HepG2 (cell line): Measurements from ENCODE around the gene SNAPC4. TPM values are rescaled to one million over a fixed set of nuclear protein-coding genes. Genes with fewer than 3 reads are reported as not detected.

Experiments
- ATAC-seq: fragments of 200-7000 bp; cut with Tn5 transposase; 3 replicates; pipeline ENCODE4 v1.9.1; 2020; ENCODE audit warnings: mild to moderate bottlenecking, moderate library complexity
- BruUV-seq: library from RNA; stranded (reverse); fragments of 400-500 nt; replicated peaks from 2 replicates; lab custom pipeline; 2021; lab: Mats Ljungman, UMichigan
- CTCF ChIA-PET: fragments of 300-600 bp; formaldehyde crosslinking; extraction: SDS; loops from one replicate; lab custom pipeline; 2021; ENCODE audit warnings: low total read pairs, inconsistent platforms, low intra/inter-chr PET ratio; lab: Yijun Ruan, JAX
- POLR2A ChIA-PET: fragments of 350-600 bp; sonication (Branson Sonifier 250); formaldehyde crosslinking; loops from one replicate; lab custom pipeline; 2020; ENCODE audit warnings: antibody characterized with exemption, inconsistent platforms; lab: Yijun Ruan, JAX
- DNase-seq: peaks from one replicate; pipeline ENCODE4 v3.0.0-alpha.2; 2015; ENCODE audit warnings: low spot score
- FAIRE-seq: peaks from 3 replicates; lab custom pipeline; 2011; peaks lifted over from hg19 to GRCh38; lab: Jason Lieb, UNC
- H2AFZ ChIP-seq: one replicate; pipeline ENCODE4 v1.6.1; 2011; ENCODE audit warnings: low read length, inconsistent platforms
- H3K27ac ChIP-seq: fragments of 300-600 bp; 3 replicates; pipeline ENCODE4 v1.8.0; 2011; ENCODE audit warnings: mixed run types, mild to moderate bottlenecking, mixed read lengths, low read length, inconsistent platforms; ENCODE audit not compliant: insufficient read depth; ENCODE audit errors: extremely low read length
- H3K27me3 ChIP-seq, 2 experiments: fragments of 200-600 bp in 1 of 2; 2 replicates in 1 of 2; 3 replicates in 1 of 2; pipeline versions ENCODE4 v1.6.0 to v1.8.0; 2011; ENCODE audit warnings: low read length in 2 of 2, mild to moderate bottlenecking in 2 of 2, moderate library complexity in 2 of 2, inconsistent platforms in 1 of 2; ENCODE audit not compliant: insufficient read depth in 2 of 2, control insufficient read depth in 1 of 2
- H3K36me3 ChIP-seq, 2 experiments: fragments of 200-600 bp in 1 of 2; replicated peaks in 1 of 2; 2 replicates in 1 of 2; 3 replicates in 1 of 2; pipeline versions ENCODE4 v1.5.1 to v1.8.0; 2011; ENCODE audit warnings: low read length in 2 of 2, inconsistent platforms in 1 of 2; ENCODE audit not compliant: insufficient read depth in 2 of 2, control insufficient read depth in 1 of 2
- H3K4me1 ChIP-seq: 2 replicates; pipeline ENCODE4 v1.5.1; 2012; ENCODE audit warnings: low read length, inconsistent platforms; ENCODE audit not compliant: insufficient read depth
- H3K4me2 ChIP-seq: 2 replicates; pipeline ENCODE4 v1.6.0; 2011; ENCODE audit warnings: low read depth, low read length, inconsistent platforms
- H3K4me3 ChIP-seq, 3 experiments: fragments of 200-600 bp in 1 of 3; sonication (generic), shearing (Covaris generic) in 1 of 3; replicated peaks in 1 of 3; 2 replicates each; pipeline ENCODE4 v1.5.1; 2011 to 2016; ENCODE audit warnings: low read length in 3 of 3, inconsistent platforms in 2 of 3, low read depth in 2 of 3, mild to moderate bottlenecking in 2 of 3, control low read depth in 1 of 3, mixed read lengths in 1 of 3; ENCODE audit not compliant: insufficient read depth in 1 of 3
- H3K79me2 ChIP-seq: one replicate; pipeline ENCODE4 v1.6.1; 2011; ENCODE audit warnings: low read length, inconsistent platforms; ENCODE audit not compliant: insufficient read depth
- H3K9ac ChIP-seq: 2 replicates; pipeline ENCODE4 v1.6.0; 2011; ENCODE audit warnings: mild to moderate bottlenecking, low read depth, low read length, inconsistent platforms; ENCODE audit not compliant: insufficient read depth
- H3K9me3 ChIP-seq: 2 replicates; pipeline ENCODE4 v1.5.1; 2012; ENCODE audit warnings: mild to moderate bottlenecking, low read length
- H4K20me1 ChIP-seq: 2 replicates; pipeline ENCODE4 v1.6.0; 2011; ENCODE audit warnings: inconsistent platforms, mild to moderate bottlenecking, low read length, moderate library complexity; ENCODE audit not compliant: insufficient read depth
- CBX5 ChIP-seq: sonication (generic); formaldehyde crosslinking; IDR thresholded peaks from 2 replicates; pipeline ENCODE4 v1.4.0; 2020; ENCODE audit warnings: missing genetic modification reagents, borderline replicate concordance
- CEBPG ChIP-seq: IDR thresholded peaks from 2 replicates; pipeline ENCODE4 v1.6.1; 2016
- ISX ChIP-seq: sonication (generic); formaldehyde crosslinking; conservative IDR thresholded peaks from 2 replicates; pipeline ENCODE4 v1.5.0; 2020; ENCODE audit warnings: missing genetic modification reagents
- MED8 ChIP-seq: sonication (generic); formaldehyde crosslinking; IDR thresholded peaks from 2 replicates; pipeline ENCODE4 v1.8.1; 2023; ENCODE audit warnings: mild to moderate bottlenecking, missing genetic modification reagents; ENCODE audit not compliant: insufficient replicate concordance
- RFX5 ChIP-seq: IDR thresholded peaks from 2 replicates; pipeline ENCODE4 v1.6.1; 2011; ENCODE audit warnings: low read depth, low read length, improper control_type of control experiment
- SRSF4 ChIP-seq: fragments of 200-400 bp; formaldehyde crosslinking; IDR thresholded peaks from one replicate; pipeline ENCODE4 v1.6.1; 2018; ENCODE audit warnings: mild to moderate bottlenecking, low read depth, low read length, moderate library complexity; ENCODE audit not compliant: poor library complexity, severe bottlenecking
- ZNF205 ChIP-seq: IDR thresholded peaks from 2 replicates; pipeline ENCODE4 v1.6.1; 2018; ENCODE audit warnings: missing biosample characterization, missing genetic modification reagents
- ZNF460 ChIP-seq: sonication (generic); formaldehyde crosslinking; IDR thresholded peaks from 2 replicates; pipeline ENCODE4 v1.5.1; 2020; ENCODE audit warnings: missing genetic modification reagents, mild to moderate bottlenecking, borderline replicate concordance
- ZNF839 ChIP-seq: sonication (generic); formaldehyde crosslinking; IDR thresholded peaks from 2 replicates; pipeline ENCODE4 v1.4.0; 2020; ENCODE audit warnings: missing genetic modification reagents, mild to moderate bottlenecking, borderline replicate concordance
- WGBS: methylation state at CpG from one replicate; pipeline ENCODE4 v1.1.6; 2017; ENCODE audit warnings: low lambda C conversion rate; 5-methylcytosine and 5-hydroxymethylcytosine counted together
- in situ Hi-C: cut with HindIII; loops from 2 replicates; pipeline ENCODE4 v1.10.0; 2017; ENCODE audit warnings: low pct_unique_long_range_greater_than_20kb; ENCODE audit not compliant: extremely low pct_ligation_motif_present
- intact Hi-C: fragments of 100-400 bp; cut with micrococcal nuclease; formaldehyde crosslinking; loops from one replicate; pipeline ENCODE4 v1.10.0; 2022; ENCODE audit not compliant: unreplicated experiment
- polyA plus RNA-seq, 8 experiments: library from polyadenylated mRNA; depleted of rRNA in 3 of 8; stranded (reverse) in 7 of 8; unstranded in 1 of 8; fragments of >200 nt; fragmentation: Illumina TruSeq in 4 of 8; extraction: Trizol in 4 of 8; gene quantifications; 2 replicates each; pipeline versions ENCODE4 v1.2.1 to v1.2.3, GENCODE V29; 2011 to 2016; ENCODE audit warnings: low read depth in 4 of 8, missing spikeins in 1 of 8, mixed read lengths in 1 of 8; ENCODE audit not compliant: insufficient read depth in 1 of 8
- total RNA-seq, 5 experiments: library from RNA; depleted of rRNA; stranded (reverse); fragments of >200 nt; fragmentation: Illumina TruSeq; extraction: Trizol; gene quantifications; 2 replicates each; pipeline ENCODE4 v1.2.3, GENCODE V29; 2016; ENCODE audit warnings: low read depth in 1 of 5
- TF ChIP-seq, protein P1 (sequence below): sonication (generic); formaldehyde crosslinking; IDR thresholded peaks from 2 replicates; pipeline ENCODE4 v1.4.0; 2020; ENCODE audit warnings: missing genetic modification reagents
- TF ChIP-seq, protein P2 (sequence below): sonication (generic); formaldehyde crosslinking; IDR thresholded peaks from 2 replicates; pipeline ENCODE4 v1.4.0; 2020; ENCODE audit warnings: missing genetic modification reagents
- TF ChIP-seq, protein P3 (sequence below): sonication (generic); formaldehyde crosslinking; IDR thresholded peaks from 2 replicates; pipeline ENCODE4 v1.8.1; 2023; ENCODE audit warnings: mild to moderate bottlenecking, missing genetic modification reagents
- TF ChIP-seq, protein P4 (sequence below): sonication (generic); formaldehyde crosslinking; IDR thresholded peaks from 2 replicates; pipeline ENCODE4 v1.4.0; 2020; ENCODE audit warnings: missing genetic modification reagents

SNAPC4 gene
- total and polyA plus RNA-seq, 2 of the 13 experiments (the other 11 are each of a cell fraction or from before 2014, with no cell fraction given) = 2.0 to 6.0 TPM

DNA sequence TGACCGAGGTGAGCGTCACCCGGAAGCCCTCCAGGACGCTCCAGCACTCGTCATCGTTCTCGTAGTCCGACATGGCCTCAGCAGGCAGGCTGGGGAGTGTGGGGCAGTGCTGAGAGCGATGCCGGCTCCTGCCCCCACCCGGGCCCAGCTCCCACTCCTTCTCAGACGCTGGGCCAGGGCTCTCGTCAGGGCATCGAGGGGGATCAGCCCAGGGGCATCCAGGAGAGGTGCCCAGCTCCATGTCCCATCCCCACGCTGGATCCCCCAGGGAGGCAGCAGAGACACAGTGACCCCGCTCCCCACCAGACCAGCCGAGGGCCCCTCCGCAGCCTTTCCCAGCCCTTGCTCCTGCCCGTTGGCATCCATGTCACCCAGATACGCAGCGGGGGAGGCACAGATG, 28.0 kb downstream of the SNAPC4 start (continued):
- TF ChIP-seq RFX5 (no peak), ZNF205 (CRISPR knock-in tag) (no peak), ZNF839 (CRISPR knock-in tag) (no peak), MED8 (CRISPR knock-in tag) (no peak), ISX (no peak)
- TF ChIP-seq, protein P1, sequence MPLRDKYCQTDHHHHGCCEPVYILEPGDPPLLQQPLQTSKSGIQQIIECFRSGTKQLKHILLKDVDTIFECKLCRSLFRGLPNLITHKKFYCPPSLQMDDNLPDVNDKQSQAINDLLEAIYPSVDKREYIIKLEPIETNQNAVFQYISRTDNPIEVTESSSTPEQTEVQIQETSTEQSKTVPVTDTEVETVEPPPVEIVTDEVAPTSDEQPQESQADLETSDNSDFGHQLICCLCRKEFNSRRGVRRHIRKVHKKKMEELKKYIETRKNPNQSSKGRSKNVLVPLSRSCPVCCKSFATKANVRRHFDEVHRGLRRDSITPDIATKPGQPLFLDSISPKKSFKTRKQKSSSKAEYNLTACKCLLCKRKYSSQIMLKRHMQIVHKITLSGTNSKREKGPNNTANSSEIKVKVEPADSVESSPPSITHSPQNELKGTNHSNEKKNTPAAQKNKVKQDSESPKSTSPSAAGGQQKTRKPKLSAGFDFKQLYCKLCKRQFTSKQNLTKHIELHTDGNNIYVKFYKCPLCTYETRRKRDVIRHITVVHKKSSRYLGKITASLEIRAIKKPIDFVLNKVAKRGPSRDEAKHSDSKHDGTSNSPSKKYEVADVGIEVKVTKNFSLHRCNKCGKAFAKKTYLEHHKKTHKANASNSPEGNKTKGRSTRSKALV (CRISPR knock-in tag) = no peak
- TF ChIP-seq, protein P2, sequence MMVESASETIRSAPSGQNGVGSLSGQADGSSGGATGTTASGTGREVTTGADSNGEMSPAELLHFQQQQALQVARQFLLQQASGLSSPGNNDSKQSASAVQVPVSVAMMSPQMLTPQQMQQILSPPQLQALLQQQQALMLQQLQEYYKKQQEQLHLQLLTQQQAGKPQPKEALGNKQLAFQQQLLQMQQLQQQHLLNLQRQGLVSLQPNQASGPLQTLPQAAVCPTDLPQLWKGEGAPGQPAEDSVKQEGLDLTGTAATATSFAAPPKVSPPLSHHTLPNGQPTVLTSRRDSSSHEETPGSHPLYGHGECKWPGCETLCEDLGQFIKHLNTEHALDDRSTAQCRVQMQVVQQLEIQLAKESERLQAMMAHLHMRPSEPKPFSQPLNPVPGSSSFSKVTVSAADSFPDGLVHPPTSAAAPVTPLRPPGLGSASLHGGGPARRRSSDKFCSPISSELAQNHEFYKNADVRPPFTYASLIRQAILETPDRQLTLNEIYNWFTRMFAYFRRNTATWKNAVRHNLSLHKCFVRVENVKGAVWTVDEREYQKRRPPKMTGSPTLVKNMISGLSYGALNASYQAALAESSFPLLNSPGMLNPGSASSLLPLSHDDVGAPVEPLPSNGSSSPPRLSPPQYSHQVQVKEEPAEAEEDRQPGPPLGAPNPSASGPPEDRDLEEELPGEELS (CRISPR knock-in tag) = no peak
- TF ChIP-seq, protein P3, sequence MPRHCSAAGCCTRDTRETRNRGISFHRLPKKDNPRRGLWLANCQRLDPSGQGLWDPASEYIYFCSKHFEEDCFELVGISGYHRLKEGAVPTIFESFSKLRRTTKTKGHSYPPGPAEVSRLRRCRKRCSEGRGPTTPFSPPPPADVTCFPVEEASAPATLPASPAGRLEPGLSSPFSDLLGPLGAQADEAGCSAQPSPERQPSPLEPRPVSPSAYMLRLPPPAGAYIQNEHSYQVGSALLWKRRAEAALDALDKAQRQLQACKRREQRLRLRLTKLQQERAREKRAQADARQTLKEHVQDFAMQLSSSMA (CRISPR knock-in tag) = no peak
- TF ChIP-seq, all 625 proteins: peak for 6

DNA sequence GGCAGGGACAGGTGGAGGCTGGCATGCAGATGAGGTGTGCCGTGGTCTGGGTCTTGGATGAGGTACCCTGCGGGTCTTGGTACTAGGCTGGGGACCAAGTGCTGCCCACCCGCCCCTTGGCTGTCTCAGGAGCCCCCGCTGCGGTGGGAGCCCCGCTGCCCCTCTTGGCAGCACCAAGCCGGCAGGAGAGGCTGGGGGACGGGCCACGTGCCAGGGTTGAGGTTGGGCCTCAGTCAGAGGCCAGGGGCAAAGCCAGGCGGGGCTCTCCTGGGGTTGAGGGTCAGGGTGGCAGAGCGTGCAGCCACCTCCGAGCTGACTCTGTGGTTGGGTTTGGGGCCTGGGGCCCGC, 28.5 kb downstream of the SNAPC4 start:
- H3K79me2 ChIP-seq = no peaks in the 10 kb centered on the region
- H3K9ac ChIP-seq = no peak overlapping the region
- 100% methylated on average over 4 of the region's 13 CpGs for WGBS
- DNase-seq = no peak
- FAIRE-seq = no peak
- no peak overlapping the region for H2AFZ ChIP-seq
- CTCF ChIA-PET = interaction anchor here (3.1 kb wide), 1 partner anchor 32 kb away, joined by 18 read pairs; no protein-coding TSS in a partner anchor
- H3K27me3 ChIP-seq = no peaks in the 10 kb centered on the region; a peak in 1 of 5 replicates
- H3K36me3 ChIP-seq = peaks cover 0 to 2% of the 10 kb centered on the region in 2 experiments; a peak in 1 of 5 replicates
- H4K20me1 ChIP-seq = no peaks in the 10 kb centered on the region
- H3K4me3 ChIP-seq = no peak overlapping the region
- ATAC-seq = no peak
- BruUV-seq = no TSS peak
- intact Hi-C loops = loop anchor here (5.0 kb wide), 1 partner anchor 34 kb away; no protein-coding TSS in a partner anchor
- POLR2A ChIA-PET = interaction anchor here (4.0 kb wide), 1 partner anchor 8 kb away, joined by 38 read pairs; the partner anchor contains the start of gene DNLZ
- no peak overlapping the region for H3K4me2 ChIP-seq
- no peaks in the 10 kb centered on the region for H3K9me3 ChIP-seq
- in situ Hi-C loops = no loop called here
- peaks cover 20% of the 10 kb centered on the region for H3K4me1 ChIP-seq
- H3K27ac ChIP-seq = no peak overlapping the region
- TF ChIP-seq, protein P4, sequence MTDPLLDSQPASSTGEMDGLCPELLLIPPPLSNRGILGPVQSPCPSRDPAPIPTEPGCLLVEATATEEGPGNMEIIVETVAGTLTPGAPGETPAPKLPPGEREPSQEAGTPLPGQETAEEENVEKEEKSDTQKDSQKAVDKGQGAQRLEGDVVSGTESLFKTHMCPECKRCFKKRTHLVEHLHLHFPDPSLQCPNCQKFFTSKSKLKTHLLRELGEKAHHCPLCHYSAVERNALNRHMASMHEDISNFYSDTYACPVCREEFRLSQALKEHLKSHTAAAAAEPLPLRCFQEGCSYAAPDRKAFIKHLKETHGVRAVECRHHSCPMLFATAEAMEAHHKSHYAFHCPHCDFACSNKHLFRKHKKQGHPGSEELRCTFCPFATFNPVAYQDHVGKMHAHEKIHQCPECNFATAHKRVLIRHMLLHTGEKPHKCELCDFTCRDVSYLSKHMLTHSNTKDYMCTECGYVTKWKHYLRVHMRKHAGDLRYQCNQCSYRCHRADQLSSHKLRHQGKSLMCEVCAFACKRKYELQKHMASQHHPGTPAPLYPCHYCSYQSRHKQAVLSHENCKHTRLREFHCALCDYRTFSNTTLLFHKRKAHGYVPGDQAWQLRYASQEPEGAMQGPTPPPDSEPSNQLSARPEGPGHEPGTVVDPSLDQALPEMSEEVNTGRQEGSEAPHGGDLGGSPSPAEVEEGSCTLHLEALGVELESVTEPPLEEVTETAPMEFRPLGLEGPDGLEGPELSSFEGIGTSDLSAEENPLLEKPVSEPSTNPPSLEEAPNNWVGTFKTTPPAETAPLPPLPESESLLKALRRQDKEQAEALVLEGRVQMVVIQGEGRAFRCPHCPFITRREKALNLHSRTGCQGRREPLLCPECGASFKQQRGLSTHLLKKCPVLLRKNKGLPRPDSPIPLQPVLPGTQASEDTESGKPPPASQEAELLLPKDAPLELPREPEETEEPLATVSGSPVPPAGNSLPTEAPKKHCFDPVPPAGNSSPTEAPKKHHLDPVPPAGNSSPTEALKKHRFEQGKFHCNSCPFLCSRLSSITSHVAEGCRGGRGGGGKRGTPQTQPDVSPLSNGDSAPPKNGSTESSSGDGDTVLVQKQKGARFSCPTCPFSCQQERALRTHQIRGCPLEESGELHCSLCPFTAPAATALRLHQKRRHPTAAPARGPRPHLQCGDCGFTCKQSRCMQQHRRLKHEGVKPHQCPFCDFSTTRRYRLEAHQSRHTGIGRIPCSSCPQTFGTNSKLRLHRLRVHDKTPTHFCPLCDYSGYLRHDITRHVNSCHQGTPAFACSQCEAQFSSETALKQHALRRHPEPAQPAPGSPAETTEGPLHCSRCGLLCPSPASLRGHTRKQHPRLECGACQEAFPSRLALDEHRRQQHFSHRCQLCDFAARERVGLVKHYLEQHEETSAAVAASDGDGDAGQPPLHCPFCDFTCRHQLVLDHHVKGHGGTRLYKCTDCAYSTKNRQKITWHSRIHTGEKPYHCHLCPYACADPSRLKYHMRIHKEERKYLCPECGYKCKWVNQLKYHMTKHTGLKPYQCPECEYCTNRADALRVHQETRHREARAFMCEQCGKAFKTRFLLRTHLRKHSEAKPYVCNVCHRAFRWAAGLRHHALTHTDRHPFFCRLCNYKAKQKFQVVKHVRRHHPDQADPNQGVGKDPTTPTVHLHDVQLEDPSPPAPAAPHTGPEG (CRISPR knock-in tag) = no peak
- TF ChIP-seq CBX5 (CRISPR knock-in tag) = no peak
- TF ChIP-seq CEBPG = no peak
- TF ChIP-seq SRSF4 = no peak
- no peak for TF ChIP-seq ZNF460 (CRISPR knock-in tag)
